NCI-H2171 (cell line): Measurements from ENCODE around the gene PTPRU.

ENCODE experiments used
- DNase-seq: peaks from one replicate; lab custom pipeline; 2025; lab: John Stamatoyannopoulos, UW

PTPRU gene

DNA sequence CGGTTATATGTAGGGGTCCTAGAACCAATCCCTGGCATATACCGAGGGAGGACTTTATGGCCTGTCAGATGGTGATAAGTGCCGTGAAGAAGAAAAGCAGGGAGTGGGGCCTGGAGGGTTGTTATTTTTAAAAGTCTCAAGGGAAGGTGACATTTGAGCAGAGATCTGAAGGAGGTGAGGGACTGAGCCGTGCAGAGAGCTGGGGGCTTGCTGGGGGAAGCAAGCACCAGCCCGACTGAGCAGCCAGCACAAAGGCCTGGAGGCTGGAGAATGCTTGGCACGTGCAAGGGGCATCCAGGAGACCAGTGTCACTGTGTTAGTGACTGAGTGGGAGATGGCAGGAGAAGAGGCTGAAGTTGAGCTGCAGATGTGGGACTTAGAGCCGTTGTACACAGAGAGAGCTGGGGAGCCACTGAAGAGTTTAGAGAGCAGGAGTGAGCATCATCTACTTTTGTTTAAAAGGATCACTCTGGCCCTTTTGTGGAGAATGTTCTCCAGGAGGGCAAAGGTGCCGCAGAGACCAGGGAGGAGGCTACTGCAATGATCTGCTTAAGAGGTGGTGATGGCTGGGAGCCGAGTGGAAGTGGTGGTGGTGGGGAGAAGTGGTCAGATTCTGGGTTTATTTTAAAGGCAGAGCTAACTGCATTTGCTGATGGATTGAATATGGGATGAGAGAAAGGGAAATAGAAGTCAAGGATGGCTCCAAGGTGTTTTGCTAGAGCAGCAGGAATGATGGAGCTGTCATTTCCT is 31.2 kb downstream of the PTPRU start:
- DNase-seq: no peak

DNA sequence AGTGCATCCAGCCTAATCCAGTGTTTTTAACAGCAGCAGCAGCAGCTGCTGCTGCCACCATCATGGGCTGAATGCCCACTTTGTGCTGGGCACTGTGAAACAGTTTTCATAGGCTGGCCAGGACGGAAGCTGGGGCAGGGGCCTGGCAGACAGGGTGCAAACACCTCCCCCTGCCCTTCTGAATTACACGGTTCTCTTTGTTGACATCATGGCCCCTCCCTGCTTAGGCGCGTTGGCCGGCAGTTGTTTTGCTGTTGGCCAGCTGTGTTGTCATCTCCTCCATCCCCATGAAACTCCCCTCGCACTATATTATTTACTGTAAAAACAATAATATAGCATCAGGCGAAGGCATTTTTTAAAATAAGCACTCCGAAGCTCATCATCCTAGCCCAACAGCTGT is 33.1 kb downstream of the PTPRU start:
- no peak for DNase-seq

DNA sequence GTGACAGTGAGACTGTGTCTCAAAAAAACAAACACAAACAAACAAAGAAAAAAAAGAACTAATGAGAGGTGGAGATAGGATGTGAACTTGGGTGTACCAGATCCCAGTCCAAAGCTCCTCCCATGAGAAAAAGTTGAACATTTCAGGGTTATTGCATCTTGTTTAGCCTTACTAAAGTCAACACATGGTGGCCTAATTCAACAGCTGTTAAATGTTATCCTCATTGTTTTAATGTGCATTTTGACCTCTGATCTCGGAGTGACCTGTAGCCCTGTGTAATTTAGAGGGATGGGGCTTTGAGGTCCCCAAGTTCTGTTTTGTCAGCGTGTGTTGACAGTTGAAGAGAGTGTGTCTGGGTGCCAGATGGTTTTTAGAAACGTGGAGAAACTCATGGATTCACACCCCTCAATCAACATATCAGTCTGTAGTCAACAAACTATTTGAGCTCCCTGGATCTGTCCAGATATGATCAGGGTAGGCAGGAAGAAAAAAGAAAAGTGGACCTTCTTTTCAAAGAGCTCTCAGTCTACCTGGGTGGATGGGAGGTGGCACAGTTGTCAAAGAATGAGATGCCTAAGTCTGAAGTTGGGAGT is 34.7 kb downstream of the PTPRU start:
- no peak for DNase-seq

DNA sequence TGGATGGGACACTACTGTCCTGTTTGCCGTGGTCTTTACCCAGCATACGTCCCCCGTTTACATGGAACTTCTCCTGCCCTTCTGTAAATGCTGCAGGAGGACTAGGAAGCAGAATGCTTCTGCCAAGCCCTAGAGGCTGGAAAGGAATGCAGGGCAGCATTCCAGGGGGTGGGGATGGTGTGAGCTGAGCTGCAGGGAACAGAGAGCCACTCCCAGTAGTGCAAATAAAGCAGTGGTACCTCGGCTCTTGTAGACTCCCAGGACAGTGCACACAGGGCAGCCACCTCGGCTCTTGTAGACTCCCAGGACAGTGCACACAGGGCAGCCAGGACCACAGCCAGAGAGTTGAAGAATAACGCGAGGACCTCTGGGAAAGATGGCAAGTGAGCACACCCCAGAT is 35.4 kb downstream of the PTPRU start:
- no peak for DNase-seq

DNA sequence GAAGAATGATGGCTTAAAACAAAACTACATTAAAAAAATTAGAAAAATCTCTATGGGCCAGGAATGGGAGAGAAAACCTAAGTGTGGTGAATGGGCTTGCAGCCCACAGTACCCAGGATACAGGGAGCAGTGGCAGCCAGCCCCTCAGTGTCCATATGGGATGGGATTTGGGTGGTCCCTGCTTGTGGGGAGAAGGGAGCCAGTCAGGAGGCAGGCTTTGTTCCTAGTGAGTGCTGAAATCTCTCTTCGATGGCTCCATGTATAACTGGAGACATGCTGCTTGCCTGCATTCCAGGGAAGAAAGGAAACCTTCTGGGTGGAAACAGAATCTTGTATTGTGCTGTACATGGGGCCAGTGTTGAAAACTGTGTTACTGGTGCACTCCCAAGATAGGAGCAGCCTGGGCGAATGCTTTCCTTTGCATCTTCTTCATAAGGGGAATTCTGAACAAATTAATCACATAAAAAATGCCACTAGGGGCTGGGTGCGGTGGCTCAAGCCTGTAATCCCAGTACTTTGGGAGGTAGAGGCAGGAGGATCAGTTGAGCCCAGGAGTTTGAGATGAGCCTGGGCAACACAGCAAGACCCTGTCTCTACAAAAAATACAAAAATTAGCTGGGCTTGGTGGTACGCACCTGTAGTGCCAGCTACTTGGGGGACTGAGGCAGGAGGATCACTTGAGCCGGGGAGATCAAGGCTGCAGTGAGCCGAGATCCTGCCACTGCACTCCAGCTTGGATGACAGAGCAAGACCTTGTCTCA is 36.0 kb downstream of the PTPRU start:
- no peak for DNase-seq

DNA sequence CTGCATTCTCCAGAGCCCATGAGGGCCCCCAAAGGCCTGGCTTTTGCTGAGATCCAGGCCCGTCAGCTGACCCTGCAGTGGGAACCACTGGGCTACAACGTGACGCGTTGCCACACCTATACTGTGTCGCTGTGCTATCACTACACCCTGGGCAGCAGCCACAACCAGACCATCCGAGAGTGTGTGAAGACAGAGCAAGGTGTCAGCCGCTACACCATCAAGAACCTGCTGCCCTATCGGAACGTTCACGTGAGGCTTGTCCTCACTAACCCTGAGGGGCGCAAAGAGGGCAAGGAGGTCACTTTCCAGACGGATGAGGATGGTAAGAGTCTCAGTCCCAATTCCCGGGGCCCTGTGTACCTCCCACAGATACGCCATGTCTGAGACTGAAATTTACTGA is 39.1 kb downstream of the PTPRU start:
- no peak for DNase-seq

DNA sequence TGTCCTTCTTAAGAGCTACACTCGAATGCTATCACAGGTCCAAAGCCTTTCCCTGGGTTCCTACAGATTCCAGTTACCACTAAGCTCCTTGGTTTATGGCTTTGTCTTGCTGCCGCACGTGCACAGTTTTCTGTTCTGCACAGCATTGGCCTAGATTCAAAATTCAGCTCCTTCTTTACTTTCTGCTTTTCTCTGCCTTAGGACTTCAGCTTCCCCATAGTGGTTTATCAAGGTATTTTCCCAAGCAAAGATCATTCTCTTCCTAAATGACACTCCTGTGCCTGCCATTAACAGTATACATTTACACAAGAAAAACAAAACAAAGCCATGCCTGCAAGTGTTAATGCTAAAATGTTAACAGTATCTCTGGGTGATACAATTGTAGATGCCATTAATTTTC is 41.8 kb downstream of the PTPRU start:
- DNase-seq: no peak

DNA sequence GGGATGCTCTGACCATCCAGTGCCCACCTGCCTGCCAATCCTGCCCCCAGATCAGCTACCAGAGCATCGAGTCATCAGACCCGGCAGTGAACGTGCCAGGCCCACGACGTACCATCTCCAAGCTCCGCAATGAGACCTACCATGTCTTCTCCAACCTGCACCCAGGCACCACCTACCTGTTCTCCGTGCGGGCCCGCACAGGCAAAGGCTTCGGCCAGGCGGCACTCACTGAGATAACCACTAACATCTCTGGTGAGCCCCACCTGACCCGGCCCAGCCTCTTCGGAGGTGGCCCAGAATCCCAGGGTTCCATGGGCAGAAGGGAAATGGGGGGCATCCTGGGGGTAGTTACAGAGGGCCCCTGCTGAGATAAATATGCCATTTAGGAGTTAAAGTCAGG is 43.1 kb downstream of the PTPRU start:
- no peak for DNase-seq

DNA sequence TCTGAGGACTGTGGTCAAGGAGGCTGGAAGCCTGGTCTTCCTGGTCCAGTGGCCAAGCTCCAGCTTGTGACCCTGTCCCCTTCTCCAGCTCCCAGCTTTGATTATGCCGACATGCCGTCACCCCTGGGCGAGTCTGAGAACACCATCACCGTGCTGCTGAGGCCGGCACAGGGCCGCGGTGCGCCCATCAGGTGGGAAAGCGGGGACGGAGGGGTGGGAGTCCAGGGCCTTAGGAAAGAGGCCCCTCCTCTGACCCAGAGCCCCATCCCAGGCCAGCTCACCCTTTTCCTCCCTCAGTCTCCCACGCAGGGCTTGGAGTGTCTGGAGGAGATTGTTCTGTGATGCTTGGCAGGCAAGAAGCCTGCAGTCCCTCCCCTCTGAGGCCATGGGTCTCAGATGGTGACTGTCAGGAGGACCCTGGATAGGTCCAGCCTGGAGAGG is 43.6 kb downstream of the PTPRU start:
- no peak for DNase-seq

DNA sequence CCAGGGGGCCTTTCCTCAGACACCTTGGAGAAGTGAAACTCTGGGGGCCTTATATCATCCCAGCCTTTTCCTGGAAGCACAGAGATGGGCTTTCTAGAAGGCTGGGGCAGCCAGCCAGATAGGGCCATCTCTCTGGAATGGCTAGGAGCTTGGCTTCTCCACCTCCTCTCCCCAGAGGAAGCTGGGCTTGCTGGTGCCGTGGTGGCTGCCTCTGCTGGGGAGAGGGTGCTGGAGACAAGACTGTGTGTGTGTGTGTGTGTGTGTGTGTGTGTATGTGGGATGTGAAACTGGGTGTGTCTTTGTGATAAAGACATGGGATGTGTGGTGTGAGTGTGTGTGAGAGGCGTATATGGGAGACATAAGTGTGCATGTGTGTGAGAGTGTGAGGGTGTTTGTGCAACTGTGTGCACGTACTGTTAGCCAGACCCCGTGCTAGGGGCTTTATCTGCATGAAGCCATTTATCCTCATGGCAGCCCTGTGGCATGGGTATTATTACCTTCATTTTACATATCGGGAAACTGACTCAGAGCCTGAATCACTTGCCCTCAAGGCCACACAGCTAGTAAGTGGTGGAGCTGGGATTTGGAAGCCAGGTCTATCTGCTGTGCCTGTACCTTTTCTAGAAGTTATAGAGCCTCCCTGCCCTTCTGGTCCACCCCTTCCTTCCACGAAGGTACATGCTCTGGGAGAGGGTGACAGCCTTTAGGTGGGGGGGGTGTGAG is 44.2 kb downstream of the PTPRU start:
- no peak for DNase-seq

DNA sequence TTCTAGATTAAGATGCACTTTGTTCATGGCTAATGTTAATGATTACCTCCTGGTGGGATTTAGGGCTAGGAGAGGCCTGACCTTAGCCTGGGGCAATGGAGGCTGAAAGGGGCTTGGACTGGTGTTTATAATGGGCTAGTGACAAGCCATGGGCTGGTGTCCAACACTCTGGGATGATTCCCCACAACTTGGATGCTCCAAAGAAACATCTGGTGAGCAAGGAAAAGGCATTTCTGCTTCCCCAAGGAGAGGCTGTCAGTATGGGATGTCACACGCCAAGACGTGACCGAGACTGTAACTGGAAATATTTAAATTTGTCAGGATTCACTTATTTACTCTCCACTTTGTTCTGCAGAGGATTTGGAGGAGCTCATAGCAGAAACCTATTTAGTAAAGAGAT is 45.2 kb downstream of the PTPRU start:
- no peak for DNase-seq

DNA sequence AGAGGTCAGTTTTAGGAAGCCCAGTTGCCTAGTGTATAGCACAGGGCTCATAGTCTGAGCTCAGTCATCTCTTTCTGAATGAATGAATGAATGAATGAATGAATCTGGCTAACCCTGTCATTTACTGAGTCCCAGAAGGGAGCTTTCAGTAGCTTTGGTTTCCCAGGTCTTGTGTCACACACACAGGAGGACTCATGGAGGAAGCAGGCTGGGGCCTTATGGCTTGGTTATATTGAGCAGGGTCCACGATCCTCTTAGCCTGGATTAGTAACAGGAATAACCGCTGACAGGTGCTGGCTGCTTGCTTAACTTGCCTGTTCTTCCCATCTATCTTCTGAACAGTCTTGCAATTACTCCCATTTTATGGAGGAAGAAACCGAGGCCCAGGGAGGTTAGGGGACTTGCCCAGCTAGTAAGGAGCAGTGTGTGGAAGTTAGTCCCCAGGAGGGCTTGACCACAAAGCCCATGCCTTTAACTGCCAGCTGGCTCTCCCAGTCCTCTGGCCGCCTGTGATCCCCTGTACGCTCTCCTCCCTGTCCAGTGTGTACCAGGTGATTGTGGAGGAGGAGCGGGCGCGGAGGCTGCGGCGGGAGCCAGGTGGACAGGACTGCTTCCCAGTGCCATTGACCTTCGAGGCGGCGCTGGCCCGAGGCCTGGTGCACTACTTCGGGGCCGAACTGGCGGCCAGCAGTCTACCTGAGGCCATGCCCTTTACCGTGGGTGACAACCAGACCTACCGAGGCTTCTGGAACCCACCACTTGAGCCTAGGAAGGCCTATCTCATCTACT is 46.0 kb downstream of the PTPRU start:
- DNase-seq: no peak

DNA sequence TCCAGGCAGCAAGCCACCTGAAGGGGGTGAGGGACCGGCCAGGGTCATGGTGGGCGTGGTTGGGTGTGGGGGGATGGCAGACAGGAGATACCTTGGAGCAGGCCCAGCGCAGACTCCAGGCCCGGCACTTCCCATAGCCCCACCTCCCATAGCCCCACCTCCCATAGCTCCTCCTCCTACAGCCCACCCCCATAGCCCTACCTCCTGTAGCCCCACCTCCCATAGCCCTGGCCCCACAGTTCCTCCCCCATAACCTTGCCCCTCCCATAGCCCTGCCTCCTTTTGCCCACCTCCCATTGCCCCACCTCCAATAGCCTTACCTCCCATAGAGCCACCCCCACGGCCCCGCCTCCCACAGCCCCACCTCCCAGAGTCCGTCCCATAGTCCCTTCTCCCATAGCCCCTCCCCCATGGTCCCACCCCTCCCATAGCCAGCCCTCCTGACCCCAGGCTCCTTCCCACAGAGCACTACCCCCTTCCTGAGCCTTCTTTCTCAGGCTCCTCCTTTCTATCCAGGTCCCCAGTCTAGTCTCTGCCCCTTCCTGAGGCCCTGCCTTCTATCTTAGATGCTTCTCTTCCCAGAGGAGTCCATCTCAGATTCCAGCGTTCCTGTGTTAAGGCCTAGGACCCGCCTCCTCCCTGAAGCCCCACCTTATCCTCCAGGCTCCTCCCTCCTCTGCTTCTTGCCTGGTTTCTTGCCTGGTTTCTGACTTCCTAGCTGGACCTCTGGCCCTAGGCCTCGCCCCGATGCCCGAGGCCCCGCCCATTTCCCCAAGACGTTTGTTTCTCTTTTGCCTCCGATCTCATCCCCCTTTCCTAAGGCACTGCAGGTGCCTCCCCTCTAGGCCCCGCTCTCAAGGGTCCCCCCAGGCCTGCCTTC is 46.8 kb downstream of the PTPRU start:
- no peak for DNase-seq

DNA sequence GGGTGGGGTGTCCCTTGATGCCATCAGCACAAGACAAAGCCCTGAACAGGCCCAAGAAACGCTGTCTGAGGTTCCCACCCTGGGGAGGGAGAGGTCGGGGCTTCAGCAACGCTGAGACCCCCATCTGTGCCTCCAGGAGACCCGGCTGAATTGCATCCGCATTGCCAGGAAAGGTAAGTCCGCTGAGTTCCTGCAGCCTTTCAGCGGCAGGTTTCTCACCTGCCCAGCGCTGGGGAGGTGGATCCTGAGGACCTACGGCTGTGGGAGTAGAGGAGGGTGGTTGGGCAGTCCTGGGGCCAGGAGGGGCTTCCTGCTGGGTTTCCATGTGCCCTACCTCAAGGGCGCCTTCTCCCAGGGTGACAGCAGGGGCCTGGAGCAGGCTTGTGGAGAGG is 47.5 kb downstream of the PTPRU start:
- no peak for DNase-seq

DNA sequence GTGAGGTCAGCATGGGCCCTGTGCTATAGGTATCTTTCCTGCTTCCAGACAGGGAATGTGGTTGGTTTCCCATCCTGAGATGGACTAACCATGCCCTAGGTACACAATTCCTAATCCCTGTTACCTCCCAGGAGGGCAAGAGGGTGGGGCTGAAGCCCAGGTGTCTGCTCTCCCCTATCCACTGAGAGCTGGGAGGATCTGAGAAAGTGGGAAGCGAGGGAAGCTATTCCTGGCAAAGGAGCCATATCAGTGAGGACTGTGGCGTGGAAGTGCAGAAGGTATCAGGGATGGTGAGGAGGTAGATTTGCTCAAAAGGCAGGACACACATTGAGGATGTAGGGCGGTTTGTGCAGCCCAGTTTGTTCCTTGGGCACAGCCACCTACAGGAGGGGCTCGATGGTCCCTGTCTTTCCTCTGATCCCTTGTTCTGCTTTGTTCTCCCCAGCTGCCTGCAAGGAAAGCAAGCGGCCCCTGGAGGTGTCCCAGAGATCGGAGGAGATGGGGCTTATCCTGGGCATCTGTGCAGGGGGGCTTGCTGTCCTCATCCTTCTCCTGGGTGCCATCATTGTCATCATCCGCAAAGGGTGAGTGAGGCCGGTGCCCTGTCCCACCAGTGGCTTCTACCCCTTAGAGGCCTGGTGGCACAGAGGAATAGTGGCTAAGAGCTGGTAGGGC is 48.1 kb downstream of the PTPRU start:
- DNase-seq: no peak

DNA sequence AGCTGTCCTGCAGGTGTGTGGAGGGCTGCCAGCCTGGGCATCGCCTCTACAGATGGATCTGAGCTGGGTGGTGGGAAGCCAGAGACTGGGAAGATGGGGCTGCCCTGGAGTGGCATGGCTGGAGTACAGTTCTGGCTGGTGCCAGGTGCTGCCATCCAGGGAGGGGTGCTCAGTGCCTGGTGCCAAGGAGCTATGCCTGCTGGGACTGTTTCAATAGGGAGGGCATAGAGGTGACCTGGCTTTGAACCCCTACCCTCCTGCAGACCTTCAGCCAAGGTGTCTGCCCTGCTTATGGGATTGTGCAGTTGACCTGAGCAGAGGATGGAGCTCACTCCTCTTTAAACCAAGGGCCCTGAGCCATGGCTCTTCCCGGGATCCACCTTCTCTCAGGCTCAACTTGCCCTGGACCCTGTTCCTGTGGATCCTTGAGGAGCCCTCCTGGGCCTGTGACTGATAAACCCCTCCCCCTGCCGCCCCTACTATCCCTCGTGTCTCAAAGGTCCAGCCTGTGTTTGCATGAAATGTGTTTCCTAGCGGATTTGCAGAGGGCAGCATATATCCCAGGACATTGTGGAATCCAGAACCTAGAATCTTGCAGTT is 48.7 kb downstream of the PTPRU start:
- no peak for DNase-seq

DNA sequence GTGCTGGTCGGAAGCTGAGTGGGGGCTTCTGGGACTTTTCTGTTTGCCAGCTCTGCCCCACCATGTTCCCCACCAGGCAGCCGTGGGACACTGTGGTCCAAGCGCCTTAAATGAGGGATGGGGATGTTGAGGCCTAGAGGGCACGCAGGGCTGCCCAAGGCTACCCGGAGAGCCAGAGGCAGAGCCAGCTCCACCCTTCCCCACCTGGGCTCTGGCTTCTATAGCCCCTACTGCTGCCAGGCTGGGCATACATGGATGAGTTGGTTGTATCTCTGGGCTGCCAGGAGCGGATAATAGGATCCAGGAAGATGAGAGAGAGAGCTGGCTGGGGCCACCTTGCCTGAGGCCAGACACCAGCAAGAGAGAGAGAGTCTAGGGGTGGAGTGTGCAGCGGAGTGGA is 49.4 kb downstream of the PTPRU start:
- no peak for DNase-seq

DNA sequence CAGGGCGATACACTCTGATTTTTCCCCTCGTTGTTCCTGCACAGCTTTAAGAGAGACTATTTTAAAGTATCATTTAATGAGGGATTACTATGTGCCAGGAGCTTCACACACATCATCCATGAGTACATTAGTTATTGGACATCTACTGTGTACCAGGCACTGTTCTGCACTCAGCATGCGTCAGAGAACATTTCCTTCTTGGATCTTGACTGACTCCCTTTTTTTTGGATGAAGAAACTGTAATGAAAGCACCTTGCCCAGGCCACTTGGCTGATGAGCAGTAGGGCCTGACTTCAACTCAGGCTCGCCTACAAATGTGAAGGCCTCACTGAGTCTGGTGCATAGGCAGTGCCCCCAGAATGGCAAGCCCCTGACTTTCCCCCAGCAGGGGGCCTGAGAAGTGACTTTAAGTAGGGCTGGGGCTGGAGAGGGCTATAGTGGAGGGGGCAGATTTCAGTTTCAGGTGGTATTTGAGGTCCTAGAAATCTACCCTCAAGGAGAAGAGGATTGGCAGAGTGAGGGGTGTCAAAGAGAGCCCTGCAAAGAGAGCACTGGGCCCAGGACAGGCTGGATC is 50.0 kb downstream of the PTPRU start:
- DNase-seq: no peak

DNA sequence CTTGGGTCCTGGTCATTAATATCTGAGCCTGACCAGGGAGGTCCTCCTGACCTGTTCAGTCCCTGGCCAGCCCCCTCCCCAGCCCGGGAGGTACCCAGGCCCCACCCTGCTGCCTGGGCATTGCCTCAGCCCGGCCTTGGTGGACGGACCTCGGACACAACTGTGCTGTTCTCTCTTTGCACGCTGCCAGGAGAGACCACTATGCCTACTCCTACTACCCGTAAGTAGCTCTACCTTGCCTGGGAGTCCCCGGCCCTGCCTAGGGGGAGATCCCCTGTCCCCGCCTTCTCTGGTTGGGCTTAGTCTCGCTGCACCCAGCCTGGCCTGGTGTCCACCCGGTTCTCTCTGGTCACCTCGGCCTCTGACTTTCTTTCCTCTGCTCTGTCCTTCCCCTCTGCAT is 53.2 kb downstream of the PTPRU start:
- no peak for DNase-seq
